Gastroesophageal sphincter (tissue), 3 donors: ENCODE data around the gene STIM2.

Experiments
- CTCF ChIP-seq, 4 experiments: fragments of 200-600 bp in 2 of 4; fragments of 450-650 bp in 2 of 4; sonication (generic) in 1 of 4; IDR thresholded peaks; one replicate each; pipeline ENCODE4 v1.5.1; 2017 to 2019; ENCODE audit warnings: antibody characterized with exemption in 4 of 4, mild to moderate bottlenecking in 2 of 4, moderate library complexity in 2 of 4
- POLR2A ChIP-seq, 2 donors: fragments of 450-650 bp; IDR thresholded peaks; one replicate each; pipeline ENCODE4 v1.6.1; 2017; ENCODE audit warnings: antibody characterized with exemption in 2 of 2, mild to moderate bottlenecking in 2 of 2, moderate library complexity in 1 of 2

- TF ChIP-seq CTCF (IDR thresholded peaks at IDR 0.05) (no peak), POLR2A (IDR thresholded peaks at IDR 0.05) (no peak)
Measured at GRCh38 chr4:26995316-26995715, 134.7 kb downstream of the STIM2 start.
